CD1c-positive myeloid dendritic cell (primary cell): ENCODE results near the gene IQCK.
"Not testable (repeated sequence)": the region's sequence is repeated elsewhere in the genome, so short reads cannot be mapped to it uniquely, and the experiment has no call there.

ENCODE experiments used
- DNase-seq: peaks from one replicate; pipeline ENCODE4 v3.0.0-alpha.2; 2016; ENCODE audit errors: extremely low spot score

IQCK gene

GRCh38 chr16:19699472-19699871 is 18.6 kb upstream of the IQCK start:
- no peak for DNase-seq

DNA sequence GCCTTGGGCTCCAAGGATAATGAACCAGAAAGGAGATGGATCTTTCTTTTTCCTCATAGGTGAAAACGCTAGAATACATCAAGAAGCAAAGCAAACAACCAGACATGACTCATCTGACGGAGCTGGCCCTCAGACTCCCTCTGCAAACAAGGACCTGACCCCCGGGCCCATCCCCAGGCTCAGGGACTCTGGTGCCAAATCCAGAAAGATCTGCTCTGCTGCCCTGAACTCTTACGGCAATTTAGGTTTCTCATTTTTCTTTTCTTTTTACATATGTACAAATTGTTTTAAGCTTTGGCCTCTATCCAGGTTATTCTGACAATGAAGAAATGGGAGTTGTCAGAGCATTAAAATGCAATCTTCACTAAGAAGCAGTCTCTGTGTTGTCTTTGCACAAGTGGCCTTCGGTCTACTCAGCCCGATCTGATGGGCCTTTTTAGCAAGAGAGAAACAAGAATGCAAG is 17.7 kb upstream of the IQCK start:
- no peak for DNase-seq

- DNase-seq = no peak
These were observed 17.0 kb upstream of the IQCK start for GRCh38 chr16:19701091-19701490.

- DNase-seq = peak; percentile 80
These were observed 14.7 kb upstream of the IQCK start for GRCh38 chr16:19703172-19703889.

DNA sequence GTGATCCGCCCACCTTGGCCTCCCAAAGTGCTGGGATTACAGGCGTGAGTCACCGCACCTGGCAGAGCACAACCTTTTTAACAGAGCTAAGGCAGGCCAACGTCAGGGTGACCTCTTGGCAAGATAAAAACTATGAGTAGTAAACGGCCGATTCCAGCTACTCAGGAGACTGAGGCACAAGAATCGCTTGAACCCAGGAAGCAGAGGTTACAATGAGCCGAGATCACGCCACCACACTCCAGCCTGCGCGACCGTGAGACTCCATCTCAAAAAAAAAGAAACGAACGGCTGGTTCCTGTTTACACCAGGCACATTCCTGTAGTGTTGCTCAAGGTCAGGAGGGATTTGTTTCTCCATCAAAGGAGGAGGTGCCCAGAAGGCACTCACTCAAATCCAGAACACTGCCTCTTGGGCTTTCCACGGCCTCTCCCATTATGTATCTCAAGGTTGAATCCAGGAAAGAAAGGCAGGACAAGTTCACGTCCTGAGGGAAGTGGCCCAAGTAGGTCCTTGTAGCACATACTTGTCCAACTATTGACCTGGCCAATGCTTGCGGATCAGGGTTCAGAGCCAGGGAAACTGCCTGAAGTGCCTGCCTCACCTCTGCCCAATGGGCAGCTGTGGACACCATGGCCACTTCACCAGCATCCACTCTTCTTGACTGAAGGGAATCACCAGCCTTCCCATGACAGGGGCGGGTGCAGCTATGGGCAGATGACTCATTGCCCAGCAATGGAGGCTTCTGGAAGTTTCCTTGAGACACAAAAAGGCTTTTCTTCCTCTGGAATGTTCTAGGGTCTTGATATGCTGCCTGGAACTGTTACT is 13.5 kb upstream of the IQCK start:
- DNase-seq = peak; percentile 17

DNA sequence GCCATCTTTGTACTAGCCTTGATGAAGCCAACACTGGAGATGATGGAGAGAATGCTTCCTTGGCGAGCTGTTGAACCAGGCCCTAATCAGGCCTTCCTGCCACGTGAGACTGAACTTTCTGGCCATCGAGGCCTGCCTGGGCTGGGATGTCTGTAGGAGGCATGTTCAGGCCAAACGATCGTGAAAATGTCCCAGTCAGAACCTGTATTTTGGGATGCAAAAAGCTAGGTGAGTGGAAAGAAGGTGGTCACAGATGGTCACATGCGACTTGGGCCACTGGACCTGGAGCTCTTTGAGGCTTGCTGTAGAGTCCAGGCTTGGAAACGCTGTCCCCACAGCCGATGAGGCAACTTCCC is 12.9 kb upstream of the IQCK start:
- DNase-seq = no peak

GRCh38 chr16:19705843-19706242 is 12.2 kb upstream of the IQCK start:
- DNase-seq = no peak

DNA sequence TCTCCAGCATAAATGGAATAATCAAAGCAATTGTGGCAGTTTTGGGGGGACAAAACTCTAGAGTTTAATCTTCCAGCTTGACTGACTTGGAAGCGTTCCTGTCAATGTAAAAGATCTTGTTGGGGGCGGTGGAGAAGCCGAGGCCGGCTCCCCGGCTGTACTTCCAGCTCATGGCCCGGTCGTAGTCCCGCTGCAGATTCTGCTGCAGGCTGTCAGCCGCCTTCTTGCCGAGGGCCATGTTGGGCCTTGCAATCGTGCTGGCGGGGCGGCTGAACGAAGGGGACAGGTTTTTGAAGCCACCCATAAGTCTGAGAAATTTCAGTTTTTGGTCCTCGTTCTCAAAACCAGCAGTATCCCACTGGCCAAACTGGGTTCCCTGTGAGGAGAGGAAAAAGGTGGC is 11.2 kb upstream of the IQCK start:
- no peak for DNase-seq

- no peak for DNase-seq
These were observed 10.3 kb upstream of the IQCK start for GRCh38 chr16:19707569-19708295.

GRCh38 chr16:19708296-19709205 is 9.5 kb upstream of the IQCK start:
- no peak for DNase-seq

DNA sequence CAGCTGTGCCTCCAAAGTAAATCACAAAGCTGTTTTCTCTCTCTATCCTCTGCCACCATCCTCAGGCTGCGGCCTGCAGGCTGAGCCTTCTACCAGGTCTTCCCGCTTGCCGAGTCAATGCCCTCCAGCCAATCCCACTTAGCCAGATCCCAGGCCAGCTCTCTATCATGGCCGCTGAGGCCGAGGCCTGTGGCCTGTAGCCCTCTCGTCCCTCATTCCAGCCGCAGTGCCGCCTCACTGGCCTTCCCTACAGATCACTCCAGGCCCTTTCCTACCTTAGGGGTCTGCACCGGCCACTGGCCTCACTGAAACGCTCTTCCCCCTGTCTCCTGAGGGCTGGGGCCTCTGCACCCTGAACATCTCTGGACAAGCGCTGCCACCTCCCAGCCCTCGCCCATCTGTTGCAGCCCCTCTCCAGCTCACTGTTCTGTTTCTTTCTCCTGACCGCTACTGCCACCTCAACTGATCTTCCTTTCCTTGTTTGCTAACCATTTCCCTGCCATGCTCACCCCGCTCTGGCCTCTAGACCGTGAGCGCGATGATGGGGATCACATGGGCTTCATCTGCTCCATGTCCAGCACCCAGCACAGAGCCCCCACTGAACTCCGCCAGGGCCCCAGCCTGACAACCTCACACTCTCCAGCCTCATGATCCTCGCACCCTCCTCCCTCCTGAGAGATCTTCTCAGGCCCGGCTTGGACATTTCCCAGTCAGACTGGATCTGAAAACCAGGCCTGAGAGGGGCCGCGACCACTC is 8.5 kb upstream of the IQCK start:
- DNase-seq = no peak

GRCh38 chr16:19710191-19710908 is 7.7 kb upstream of the IQCK start:
- DNase-seq = no peak

- DNase-seq = no peak
These were observed 7.0 kb upstream of the IQCK start for GRCh38 chr16:19710991-19711545.

DNA sequence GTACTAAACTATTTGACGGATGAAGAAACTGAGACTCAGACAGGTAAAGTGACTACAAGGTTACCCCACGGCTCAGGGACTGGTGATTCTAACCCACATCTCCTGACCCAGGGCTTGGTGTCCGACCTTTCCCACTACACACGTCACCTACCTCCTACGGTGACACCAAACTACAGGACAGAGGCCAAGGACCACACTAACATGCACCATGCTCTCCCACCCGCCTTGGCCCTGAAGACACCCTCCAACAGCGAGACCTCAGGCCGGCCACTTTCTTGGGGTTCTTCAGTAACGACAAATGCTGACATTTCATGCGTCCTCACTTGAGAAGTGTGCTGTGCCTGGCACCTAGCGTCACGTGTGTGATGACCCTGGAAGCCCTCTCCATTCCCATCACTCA is 6.4 kb upstream of the IQCK start:
- no peak for DNase-seq

DNA sequence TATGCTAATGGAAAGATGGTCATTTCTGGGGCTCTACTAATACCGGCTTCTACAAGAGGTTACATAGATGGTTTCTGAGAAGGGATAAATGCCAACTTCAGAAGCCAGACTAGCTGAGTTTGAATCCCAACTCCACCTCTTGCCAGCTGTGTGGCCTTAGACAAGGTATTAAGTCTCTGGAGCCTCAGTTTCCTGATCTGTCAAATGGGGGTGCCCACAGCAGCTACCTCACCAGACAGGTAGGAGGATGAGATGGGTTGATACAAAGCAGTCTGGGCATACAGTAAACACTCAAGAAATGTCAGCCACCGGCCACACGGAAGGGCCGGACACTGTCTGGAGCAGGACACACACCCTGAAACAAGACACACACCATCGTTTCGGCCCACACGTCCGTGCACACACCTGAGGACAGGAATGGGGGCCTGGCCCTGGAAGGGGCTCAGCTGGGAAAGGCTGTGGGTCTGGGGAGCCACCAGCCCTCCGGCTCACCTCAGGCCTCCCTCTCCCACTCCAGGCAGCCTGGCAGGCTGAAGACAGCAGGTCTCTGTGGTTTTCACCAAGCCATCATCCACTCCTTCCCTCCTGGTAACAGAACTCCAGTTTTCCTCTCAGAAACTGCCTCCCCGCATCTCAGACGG is 5.5 kb upstream of the IQCK start:
- no peak for DNase-seq

DNA sequence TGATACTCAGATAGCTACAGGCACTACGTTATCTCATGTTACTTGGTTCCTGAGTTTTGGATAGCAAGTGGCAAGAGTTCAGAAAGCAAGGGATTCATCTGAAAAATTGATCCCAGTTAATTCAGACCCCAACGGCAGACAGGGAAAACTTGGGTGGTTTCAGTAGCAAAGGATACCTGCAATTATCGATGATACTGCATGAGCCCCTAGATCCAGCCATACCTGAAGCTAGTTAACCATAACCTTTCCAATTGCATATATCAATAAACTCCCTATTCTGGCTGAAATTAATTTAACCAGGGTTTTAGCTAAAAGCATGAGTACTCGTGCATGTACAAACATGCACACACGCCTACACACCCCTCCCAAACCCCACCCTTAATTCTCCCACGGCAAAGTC is 4.4 kb upstream of the IQCK start:
- DNase-seq = no peak

DNA sequence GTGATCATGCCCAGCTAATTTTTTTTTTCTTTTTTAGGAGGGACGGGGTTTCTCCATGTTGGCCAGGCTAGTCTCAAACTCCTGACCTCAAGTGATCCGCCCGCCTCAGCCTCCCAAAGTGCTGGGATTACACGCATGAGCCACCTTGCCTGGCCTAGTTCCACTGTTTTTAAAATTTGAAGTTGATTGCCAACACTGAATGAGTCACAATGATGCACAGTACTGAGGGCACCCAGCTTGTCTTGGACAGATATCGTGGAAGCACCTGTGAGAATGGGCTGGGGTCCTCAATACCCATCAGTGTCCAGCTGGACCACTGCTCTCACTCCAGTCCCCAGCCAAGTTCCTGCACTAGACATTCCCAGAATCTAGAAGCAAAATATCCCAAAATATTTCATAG is 2.5 kb upstream of the IQCK start:
- no peak for DNase-seq

DNA sequence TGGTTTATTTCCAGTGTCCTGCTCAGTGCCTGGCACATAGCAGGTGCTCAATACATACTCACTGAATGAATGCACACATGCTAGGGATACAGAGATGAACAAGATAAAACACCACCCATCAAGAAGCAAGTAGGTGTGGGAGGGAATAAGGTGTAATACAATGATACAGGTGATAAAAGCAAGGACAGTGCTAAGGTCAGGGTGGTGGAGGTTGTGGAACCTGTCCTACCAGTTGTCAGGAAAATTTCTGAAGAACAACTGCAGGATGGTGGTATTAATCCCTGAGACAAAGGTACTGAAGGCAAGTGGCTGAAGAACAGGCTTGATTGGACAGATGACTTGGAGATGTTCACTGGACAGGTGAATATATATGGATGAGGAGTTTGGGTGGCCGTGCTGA is 1.9 kb upstream of the IQCK start:
- no peak for DNase-seq

DNA sequence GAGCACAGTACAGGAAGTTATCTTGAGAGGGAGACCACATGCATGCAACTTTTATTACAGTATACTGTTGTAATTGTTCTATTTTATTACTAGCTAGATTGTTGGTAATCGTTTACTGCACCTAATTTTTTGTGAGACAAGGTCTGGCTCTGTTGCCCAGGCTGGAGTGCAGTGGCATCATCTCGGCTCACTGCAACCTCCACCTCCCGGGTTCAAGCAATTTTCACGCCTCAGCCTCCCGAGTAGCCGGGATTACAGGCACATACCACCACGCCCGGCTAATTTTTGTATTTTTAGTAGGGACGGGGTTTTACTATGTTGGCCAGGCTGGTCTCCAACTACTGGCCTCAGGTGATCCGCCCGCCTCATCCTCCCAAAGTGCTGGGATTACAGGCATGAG is 1.3 kb upstream of the IQCK start:
- not testable (repeated sequence) for DNase-seq
